Measurements from ENCODE around the gene GRIA4. TPM values are rescaled to one million over a fixed set of nuclear protein-coding genes. Genes with fewer than 3 reads are reported as not detected.

The GRIA4 gene
- total and polyA plus RNA-seq, 7 donors, result 0.03 to 0.17 (median 0.06) TPM; not detected in 4

GRCh38 chr11:105912666-105913065, 302.8 kb downstream of the GRIA4 start:
- intact Hi-C loops (cut with DNase I), result no loop called here

GRCh38 chr11:105915021-105915420, 305.1 kb downstream of the GRIA4 start:
- Histone ChIP-seq H3K4me1 (no peaks in the 10 kb centered on the region), H3K36me3 (ENCODE audit: insufficient read depth in 1 of 2, low read depth in 1 of 2) (no peaks in the 10 kb centered on the region), H3K27me3 (ENCODE audit: insufficient read depth in 3 of 3, low read length in 2 of 3) (no peaks in the 10 kb centered on the region), H3K9me3 (no peaks in the 10 kb centered on the region), H3K27ac (no peak overlapping the region), H3K4me3 (no peak overlapping the region)
- ATAC-seq (no peak), DNase-seq (no peak)
- intact Hi-C loops (cut with DNase I), result no loop called here
- TF ChIP-seq CTCF (IDR thresholded peaks at IDR 0.05), result no peak
- WGBS, 3 donors, result 73 to 85% (median 74%) methylated on average over 4 of the region's 4 CpGs

More at GRCh38 chr11:105912666-105913065, 302.8 kb downstream of the GRIA4 start:
- H3K27me3 ChIP-seq (ENCODE audit: insufficient read depth in 3 of 3, low read length in 2 of 3), result no peaks in the 10 kb centered on the region
- no peak overlapping the region for H3K27ac ChIP-seq
- H3K4me1 ChIP-seq, result no peaks in the 10 kb centered on the region
- DNase-seq (no peak), ATAC-seq (no peak)
- no peaks in the 10 kb centered on the region for H3K36me3 ChIP-seq (ENCODE audit: insufficient read depth in 1 of 2, low read depth in 1 of 2)
- WGBS, 3 donors, result 83 to 91% (median 84%) methylated on average over 2 of the region's 2 CpGs
- H3K4me3 ChIP-seq, result no peak overlapping the region
- TF ChIP-seq CTCF (IDR thresholded peaks at IDR 0.05), result no peak
- H3K9me3 ChIP-seq, result no peaks in the 10 kb centered on the region

- Histone ChIP-seq H3K4me1 (no peaks in the 10 kb centered on the region), H3K27me3 (ENCODE audit: insufficient read depth in 3 of 3, low read length in 2 of 3) (no peaks in the 10 kb centered on the region), H3K4me3 (no peak overlapping the region), H3K36me3 (ENCODE audit: insufficient read depth in 1 of 2, low read depth in 1 of 2) (no peaks in the 10 kb centered on the region), H3K27ac (no peak overlapping the region), H3K9me3 (no peaks in the 10 kb centered on the region)
- DNase-seq (no peak), ATAC-seq (no peak)
- no peak for TF ChIP-seq CTCF (IDR thresholded peaks at IDR 0.05)
- 71 to 75% (median 73%) methylated on average over 1 of the region's 1 CpG for WGBS, 3 donors
- intact Hi-C loops (cut with DNase I), result no loop called here
Measured at GRCh38 chr11:105918039-105918438, 308.2 kb downstream of the GRIA4 start.

- H3K4me1 ChIP-seq, result no peaks in the 10 kb centered on the region
- H3K9me3 ChIP-seq, result no peaks in the 10 kb centered on the region
- TF ChIP-seq CTCF (IDR thresholded peaks at IDR 0.05), result no peak
- no peak overlapping the region for H3K4me3 ChIP-seq
- no peak for ATAC-seq
- H3K36me3 ChIP-seq (ENCODE audit: insufficient read depth in 1 of 2, low read depth in 1 of 2), result no peaks in the 10 kb centered on the region
- H3K27ac ChIP-seq, result no peak overlapping the region
- no peaks in the 10 kb centered on the region for H3K27me3 ChIP-seq (ENCODE audit: insufficient read depth in 3 of 3, low read length in 2 of 3)
- intact Hi-C loops (cut with DNase I), result no loop called here
- DNase-seq, result no peak
Measured at GRCh38 chr11:105918600-105918999, 308.7 kb downstream of the GRIA4 start.

- Histone ChIP-seq H3K9me3 (no peaks in the 10 kb centered on the region), H3K27me3 (ENCODE audit: insufficient read depth in 3 of 3, low read length in 2 of 3) (no peaks in the 10 kb centered on the region), H3K36me3 (ENCODE audit: insufficient read depth in 1 of 2, low read depth in 1 of 2) (no peaks in the 10 kb centered on the region), H3K4me3 (no peak overlapping the region), H3K27ac (no peak overlapping the region), H3K4me1 (no peaks in the 10 kb centered on the region)
- WGBS, 3 donors, result 79 to 84% (median 80%) methylated on average over 2 of the region's 2 CpGs
- intact Hi-C loops (cut with DNase I), result no loop called here
- ATAC-seq, result no peak
- no peak for DNase-seq
- no peak for TF ChIP-seq CTCF (IDR thresholded peaks at IDR 0.05)
Measured at GRCh38 chr11:105923252-105923651, 313.4 kb downstream of the GRIA4 start.

All from psoas muscle (tissue), 8 donors.